ENCODE results near the gene MYH6.

DNA sequence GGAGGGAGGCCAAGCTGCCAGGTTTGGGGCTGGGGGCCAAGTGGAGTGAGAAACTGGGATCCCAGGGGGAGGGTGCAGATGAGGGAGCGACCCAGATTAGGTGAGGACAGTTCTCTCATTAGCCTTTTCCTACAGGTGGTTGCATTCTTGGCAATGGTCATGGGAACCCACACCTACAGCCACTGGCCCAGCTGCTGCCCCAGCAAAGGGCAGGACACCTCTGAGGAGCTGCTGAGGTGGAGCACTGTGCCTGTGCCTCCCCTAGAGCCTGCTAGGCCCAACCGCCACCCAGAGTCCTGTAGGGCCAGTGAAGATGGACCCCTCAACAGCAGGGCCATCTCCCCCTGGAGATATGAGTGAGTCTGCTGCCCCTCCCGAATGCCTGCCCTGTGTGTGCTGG, 35.0 kb downstream of the MYH6 start:
- TF ChIP-seq, protein P1, sequence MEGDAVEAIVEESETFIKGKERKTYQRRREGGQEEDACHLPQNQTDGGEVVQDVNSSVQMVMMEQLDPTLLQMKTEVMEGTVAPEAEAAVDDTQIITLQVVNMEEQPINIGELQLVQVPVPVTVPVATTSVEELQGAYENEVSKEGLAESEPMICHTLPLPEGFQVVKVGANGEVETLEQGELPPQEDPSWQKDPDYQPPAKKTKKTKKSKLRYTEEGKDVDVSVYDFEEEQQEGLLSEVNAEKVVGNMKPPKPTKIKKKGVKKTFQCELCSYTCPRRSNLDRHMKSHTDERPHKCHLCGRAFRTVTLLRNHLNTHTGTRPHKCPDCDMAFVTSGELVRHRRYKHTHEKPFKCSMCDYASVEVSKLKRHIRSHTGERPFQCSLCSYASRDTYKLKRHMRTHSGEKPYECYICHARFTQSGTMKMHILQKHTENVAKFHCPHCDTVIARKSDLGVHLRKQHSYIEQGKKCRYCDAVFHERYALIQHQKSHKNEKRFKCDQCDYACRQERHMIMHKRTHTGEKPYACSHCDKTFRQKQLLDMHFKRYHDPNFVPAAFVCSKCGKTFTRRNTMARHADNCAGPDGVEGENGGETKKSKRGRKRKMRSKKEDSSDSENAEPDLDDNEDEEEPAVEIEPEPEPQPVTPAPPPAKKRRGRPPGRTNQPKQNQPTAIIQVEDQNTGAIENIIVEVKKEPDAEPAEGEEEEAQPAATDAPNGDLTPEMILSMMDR (IDR thresholded peaks at IDR 0.05) = no peak
- TF ChIP-seq POLR2A (IDR thresholded peaks at IDR 0.05) = no peak

Data from esophagus squamous epithelium (tissue), 4 donors.